ENCODE data around the gene ST6GALNAC3.
"Not testable (repeated sequence)": the region's sequence is repeated elsewhere in the genome, so short reads cannot be mapped to it uniquely, and the experiment has no call there.

The ST6GALNAC3 gene

DNA sequence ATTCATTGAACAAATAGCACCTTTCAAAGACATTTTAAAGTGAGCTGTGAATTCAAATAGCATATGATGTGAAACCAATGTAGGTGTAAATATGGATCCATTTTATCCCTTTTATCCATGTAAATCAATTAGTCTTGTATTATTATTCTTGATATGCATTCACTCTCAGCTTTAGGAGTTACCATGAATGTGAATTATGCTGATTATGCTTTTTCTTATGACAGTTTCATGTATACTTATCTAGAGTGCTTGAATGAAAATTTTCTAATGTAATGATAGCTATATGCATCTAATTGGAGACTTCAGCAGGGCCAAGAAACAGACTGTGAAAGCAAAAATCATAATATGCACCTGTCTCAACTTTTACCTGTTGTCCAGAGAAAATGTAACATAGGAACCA, 566.2 kb downstream of the ST6GALNAC3 start:
- DNase-seq (ENCODE audit: low read depth) = no peak

DNA sequence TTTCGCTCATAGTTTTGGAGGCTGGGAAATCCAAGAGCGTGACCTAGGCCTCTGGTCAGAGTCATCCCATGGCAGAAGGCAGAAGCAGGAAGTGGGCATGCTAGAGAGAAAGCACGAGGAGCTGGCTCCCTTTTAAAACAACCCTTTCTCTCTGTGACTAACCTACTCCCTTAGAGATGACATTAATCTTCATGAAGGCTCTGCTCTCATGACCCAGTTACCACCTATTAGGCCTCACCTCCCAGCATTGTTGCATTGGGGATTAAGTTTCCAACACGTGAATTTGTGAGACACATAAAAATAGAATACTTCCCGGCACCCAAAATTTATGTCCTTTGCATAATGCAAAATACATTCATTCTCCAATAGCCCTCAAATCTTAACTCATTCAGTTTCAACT, 569.6 kb downstream of the ST6GALNAC3 start:
- DNase-seq (ENCODE audit: low read depth) = no peak

DNA sequence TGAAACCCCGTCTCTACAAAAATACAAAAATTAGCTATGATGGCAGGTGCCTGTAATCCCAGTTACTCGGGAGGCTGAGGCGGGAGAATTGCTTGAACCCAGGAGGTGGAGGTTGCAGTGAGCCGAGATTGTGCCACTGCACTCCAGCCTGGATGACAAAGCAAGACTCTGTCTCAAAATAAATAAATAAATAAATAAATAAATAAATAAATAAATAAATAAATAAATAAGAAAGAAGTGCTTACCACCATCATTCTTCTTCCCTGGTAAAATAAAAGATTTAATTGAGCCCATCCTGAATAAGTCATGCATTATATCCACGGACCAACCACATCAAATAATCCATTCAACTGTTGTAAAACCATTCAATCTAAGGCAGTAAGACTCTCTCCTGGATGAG, 578.3 kb downstream of the ST6GALNAC3 start:
- not testable (repeated sequence) for DNase-seq (ENCODE audit: low read depth)

DNA sequence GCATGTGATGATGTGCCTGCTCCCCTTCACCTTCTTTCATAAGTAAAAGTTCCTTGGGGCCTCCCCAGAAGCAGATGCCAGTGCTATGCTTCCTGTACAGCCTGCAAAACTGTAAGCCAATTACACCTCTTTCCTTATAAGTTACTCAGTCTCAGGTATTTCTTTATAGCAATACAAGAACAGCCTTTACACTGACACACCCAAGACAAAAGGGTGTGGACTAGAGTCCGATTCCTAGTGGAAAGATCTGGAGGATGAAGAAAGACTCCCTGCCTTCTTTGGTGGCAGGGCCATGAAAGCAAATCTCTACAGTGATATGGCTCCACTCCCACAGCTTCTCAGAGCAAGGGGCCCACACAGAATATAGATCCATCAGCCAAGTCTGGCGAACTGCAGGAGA, 583.1 kb downstream of the ST6GALNAC3 start:
- no peak for DNase-seq (ENCODE audit: low read depth)

GRCh38 chr1:76659171-76659940, 584.8 kb downstream of the ST6GALNAC3 start:
- DNase-seq (ENCODE audit: low read depth) = peak; percentile 50

DNA sequence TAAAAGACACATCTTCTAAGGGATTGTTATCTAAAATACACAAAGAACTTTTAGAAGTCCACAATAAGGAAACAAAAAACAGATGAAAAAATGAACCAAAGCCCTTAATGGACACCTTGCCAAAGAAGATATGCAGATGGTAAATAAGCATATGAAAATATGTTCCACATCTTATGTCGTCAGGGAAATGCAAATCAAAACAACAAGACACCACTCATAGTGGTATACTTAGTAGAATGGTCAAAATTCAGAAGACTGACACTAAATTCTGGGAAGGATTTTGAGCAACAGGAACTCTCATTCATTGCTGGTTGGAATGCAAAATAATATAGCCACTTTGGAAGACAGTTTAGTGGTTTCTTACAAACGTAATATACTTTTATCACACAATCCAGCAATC, 587.0 kb downstream of the ST6GALNAC3 start:
- DNase-seq (ENCODE audit: low read depth) = no peak

DNA sequence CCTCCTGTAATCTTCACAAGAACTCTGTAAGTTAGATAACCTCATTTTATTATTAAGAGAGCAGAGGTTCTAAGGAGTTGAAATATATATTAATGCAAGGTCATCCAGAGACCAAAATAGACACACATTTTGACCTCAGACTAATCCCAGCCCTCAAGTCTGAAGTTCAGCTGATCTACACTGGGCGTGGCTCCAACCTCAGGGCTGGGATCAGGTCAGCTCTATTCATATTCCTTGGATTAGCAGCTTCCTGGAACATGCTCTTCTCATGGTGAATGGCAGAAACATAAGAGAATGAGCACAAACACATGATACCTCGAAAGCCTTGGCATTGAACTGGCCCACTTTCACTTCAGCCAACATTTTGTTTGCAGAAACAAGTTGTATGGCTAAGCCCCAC, 592.0 kb downstream of the ST6GALNAC3 start:
- no peak for DNase-seq (ENCODE audit: low read depth)

DNA sequence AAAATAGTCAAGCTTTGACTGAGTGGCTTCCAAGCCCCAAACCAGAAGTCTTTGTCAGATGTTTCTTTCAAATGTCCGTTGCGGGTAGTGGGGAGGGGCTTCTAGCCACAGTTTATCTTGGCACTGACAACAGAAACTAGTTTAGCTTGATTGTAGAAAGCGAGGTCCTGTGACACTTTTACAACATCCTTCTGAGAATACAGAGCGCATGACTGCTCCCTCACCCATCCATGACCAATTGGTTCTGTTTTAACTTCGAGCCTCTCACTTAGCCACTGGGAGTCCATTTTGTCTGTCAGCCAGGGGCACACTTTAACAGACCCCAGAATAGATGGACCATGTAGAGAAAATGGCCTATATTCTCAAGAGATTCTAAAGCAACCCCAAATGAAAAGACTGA, 593.5 kb downstream of the ST6GALNAC3 start:
- no peak for DNase-seq (ENCODE audit: low read depth)

GRCh38 chr1:76669131-76669530, 594.6 kb downstream of the ST6GALNAC3 start:
- no peak for DNase-seq (ENCODE audit: low read depth)

- DNase-seq (ENCODE audit: low read depth) = no peak
Observed at GRCh38 chr1:76669624-76670315, 595.2 kb downstream of the ST6GALNAC3 start.

- DNase-seq (ENCODE audit: low read depth) = no peak
Observed at GRCh38 chr1:76674689-76675210, 600.2 kb downstream of the ST6GALNAC3 start.

DNA sequence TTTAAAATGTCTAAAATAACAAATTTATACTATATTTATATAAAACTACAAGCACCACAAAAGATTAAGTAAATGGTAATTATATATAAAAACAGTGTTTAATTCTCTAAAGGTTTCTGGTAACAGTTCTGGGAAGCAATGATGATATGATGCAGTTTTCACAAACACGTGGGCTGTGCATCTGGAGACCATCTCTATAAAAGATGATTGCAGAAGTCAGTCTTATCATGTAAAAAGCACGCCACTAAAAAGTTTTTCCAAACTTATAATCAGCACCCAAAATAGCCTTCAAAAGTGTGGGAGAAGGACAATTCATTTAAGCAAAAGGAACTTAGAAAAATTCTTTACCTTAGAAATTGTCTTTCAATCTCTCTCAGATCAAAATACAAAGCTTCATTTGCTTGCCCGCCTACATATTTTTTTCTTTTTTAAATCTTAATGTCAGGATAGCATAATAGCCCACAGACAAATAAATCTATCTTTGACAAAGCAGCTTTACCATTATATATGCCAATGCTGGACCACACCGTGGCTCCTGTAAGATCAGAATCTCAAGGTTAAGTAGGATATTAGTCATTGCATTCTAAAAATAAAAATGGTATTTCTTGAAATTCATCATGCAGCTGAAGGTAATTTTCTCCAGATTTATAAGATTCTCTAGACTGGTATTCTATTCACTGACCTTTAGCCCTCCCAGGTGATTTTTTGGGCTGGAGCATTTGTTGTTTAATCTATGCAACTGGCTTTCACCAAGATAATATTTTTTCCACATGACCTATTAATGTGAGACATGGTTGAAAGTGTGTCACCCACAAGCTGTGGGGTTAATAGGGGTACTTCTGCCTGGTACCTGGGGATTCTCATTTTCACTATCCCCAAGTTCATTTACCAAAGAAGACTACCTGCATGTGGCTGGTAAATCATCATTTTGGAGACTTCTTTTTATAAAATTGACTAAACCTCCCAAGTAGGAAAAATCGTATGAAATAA, 603.2 kb downstream of the ST6GALNAC3 start:
- no peak for DNase-seq (ENCODE audit: low read depth)

DNA sequence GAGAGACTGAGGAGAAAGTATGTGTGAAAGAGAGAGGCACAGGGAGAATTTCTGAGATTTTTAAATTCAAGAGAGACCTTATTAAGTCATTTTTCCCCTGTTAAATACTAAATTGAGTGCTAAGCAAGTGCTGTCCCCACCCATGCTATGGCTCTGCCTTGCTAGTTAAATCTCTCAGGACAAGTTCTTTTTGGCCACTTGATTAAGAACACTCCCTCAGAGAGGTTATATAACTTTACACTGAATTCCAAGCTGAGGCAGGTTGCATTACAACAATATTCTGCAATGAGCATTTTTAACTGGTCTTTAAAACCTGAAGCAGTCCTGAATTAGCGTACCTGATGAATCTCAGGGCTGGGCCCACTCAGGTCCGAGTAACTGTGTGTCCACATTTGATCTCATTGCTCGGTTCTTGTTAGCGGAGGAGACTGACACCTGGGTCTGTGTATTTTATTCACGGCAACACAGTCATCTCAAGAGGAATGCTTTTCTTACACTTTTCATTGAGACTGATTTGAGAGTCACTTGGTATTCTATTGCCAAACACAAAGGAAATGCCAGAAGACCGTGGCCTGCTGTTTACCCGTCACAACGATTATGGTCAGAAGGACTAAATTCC, 605.1 kb downstream of the ST6GALNAC3 start:
- DNase-seq (ENCODE audit: low read depth) = no peak

DNA sequence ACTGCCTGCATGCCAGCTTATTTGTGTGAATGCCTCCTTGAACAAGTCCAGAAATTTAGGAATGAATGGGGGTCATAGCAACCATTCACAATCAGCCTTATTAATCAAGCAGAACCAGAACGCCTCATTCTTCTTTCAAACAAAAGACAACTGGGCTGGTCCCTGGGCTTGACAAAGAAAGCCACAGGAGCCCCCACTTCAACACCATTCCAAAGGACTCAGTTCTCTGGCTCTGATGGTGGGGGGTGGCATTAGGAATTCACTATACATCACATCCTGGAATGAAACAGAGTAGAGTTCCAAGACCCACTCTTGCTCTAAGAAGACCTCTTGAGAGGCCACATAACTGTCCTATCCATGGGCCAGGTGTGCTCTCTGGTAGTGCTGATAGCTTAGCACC, 606.1 kb downstream of the ST6GALNAC3 start:
- DNase-seq (ENCODE audit: low read depth) = no peak

- no peak for DNase-seq (ENCODE audit: low read depth)
Observed at GRCh38 chr1:76682138-76682537, 607.6 kb downstream of the ST6GALNAC3 start.

Data from HS-27A (cell line).